Adrenal gland (tissue), 12 donors: ENCODE data around the gene BOD1L1. TPM values are rescaled to one million over a fixed set of nuclear protein-coding genes. Genes with fewer than 3 reads are reported as not detected.

Source experiments
- DNase-seq, 7 donors: peaks; one replicate each; pipeline ENCODE4 v3.0.0-alpha.2; 2019 to 2020
- H3K27ac ChIP-seq, 5 donors: fragments of 200-600 bp; sonication (generic) in 4 of 5; 1 replicate in 3 of 5; 2 replicates in 2 of 5; pipeline versions ENCODE4 v1.5.1 to v1.8.0; 2016 to 2020; ENCODE audit warnings: mild to moderate bottlenecking in 1 of 5
- H3K27me3 ChIP-seq: fragments of 200-600 bp; 2 replicates; pipeline ENCODE4 v1.8.0; 2021
- H3K36me3 ChIP-seq, 2 donors: fragments of 200-600 bp; replicated peaks in 1 of 2; 1 replicate in 1 of 2; 2 replicates in 1 of 2; pipeline versions ENCODE4 v1.5.1 to v1.8.0; 2018 to 2022
- H3K4me1 ChIP-seq, 2 donors: fragments of 200-600 bp; replicated peaks in 1 of 2; 1 replicate in 1 of 2; 2 replicates in 1 of 2; pipeline versions ENCODE4 v1.5.1 to v1.8.0; 2018 to 2021
- H3K4me3 ChIP-seq, 4 donors: fragments of 200-600 bp; sonication (generic) in 3 of 4; one replicate each; pipeline ENCODE4 v1.5.1; 2016 to 2018
- H3K9me3 ChIP-seq, 3 donors: fragments of 200-600 bp; sonication (generic) in 1 of 3; replicated peaks in 1 of 3; 1 replicate in 2 of 3; 2 replicates in 1 of 3; pipeline versions ENCODE4 v1.5.1 to v1.8.0; 2016 to 2021
- CTCF ChIP-seq, 6 experiments: fragments of 450-650 bp in 4 of 6; fragments of 200-600 bp in 2 of 6; sonication (generic) in 1 of 6; IDR thresholded peaks; 1 replicate in 5 of 6; 2 replicates in 1 of 6; pipeline versions ENCODE4 v1.5.1 to v1.8.0; 2016 to 2021; ENCODE audit warnings: antibody characterized with exemption in 6 of 6, mild to moderate bottlenecking in 2 of 6, moderate library complexity in 1 of 6
- POLR2A ChIP-seq, 2 donors: fragments of 450-650 bp; IDR thresholded peaks; one replicate each; pipeline ENCODE4 v1.6.1; 2017; ENCODE audit warnings: antibody characterized with exemption in 2 of 2, mild to moderate bottlenecking in 2 of 2, moderate library complexity in 1 of 2
- WGBS, 4 donors: extraction: QIAGEN DNeasy Blood & Tissue Kit in 2 of 4; methylation state at CpG; one replicate each; pipeline versions ENCODE4 v1.1.5 to v1.1.7; 2013 to 2017; 5-methylcytosine and 5-hydroxymethylcytosine counted together
- intact Hi-C, 2 donors: fragments of 100-400 bp; cut with DNase I; formaldehyde crosslinking; loops; one replicate each; pipeline versions ENCODE4 v1.14.1 to v1.15.0; 2022 to 2023
- polyA plus RNA-seq, 3 donors: library from polyadenylated mRNA; stranded (reverse); fragments of 200-250 nt in 2 of 3; fragments of 350-450 nt in 1 of 3; fragmentation: Illumina TruSeq in 1 of 3; extraction: RNeasy Lipid Tissue Mini Kit (QIAGEN cat#74804) in 1 of 3; gene quantifications; one replicate each; pipeline ENCODE4 v1.2.3, GENCODE V29; 2013 to 2014
- total RNA-seq, 9 donors: library from RNA; depleted of rRNA in 4 of 9; stranded (reverse); fragments of >200 nt in 4 of 9; fragments of 120-200 nt in 1 of 9; fragmentation: NEBNext Ultra II Directional in 1 of 9; extraction: Animal tissue kit (Norgen Biotek cat#: 25700) in 1 of 9; gene quantifications; one replicate each; pipeline versions ENCODE4 v1.1.0 to v1.2.4, GENCODE V29; 2013 to 2023
- donor health status: healthy with polysubstance abuse.
- donor health status: Bipolar disorder and iron deficiency.
- donor health status: DM: yes; HTN: yes; CAD: no.
- donor health status: DM: no; HTN: no; CAD: no.
- donor health status: DM: no; HTN: no; CAD: no.
- donor health status: DM: yes; HTN: yes; CAD: no.

The BOD1L1 gene
- total and polyA plus RNA-seq, 12 donors, result 7.4 to 31.0 (median 20.7) TPM

- intact Hi-C loops, result no loop called here
- WGBS, 4 donors, result 82 to 97% (median 86%) methylated on average over 3 of the region's 3 CpGs
- H3K4me1 ChIP-seq, result no peaks in the 10 kb centered on the region
- H3K4me3 ChIP-seq, result no peak overlapping the region
- no peak for DNase-seq
- H3K27ac ChIP-seq, result no peak overlapping the region
- no peaks in the 10 kb centered on the region for H3K9me3 ChIP-seq
- TF ChIP-seq POLR2A (IDR thresholded peaks at IDR 0.05), result no peak
- TF ChIP-seq CTCF (IDR thresholded peaks at IDR 0.05), result no peak
- H3K27me3 ChIP-seq, result no peaks in the 10 kb centered on the region
- peaks cover 0 to 75% of the 10 kb centered on the region in 2 donors for H3K36me3 ChIP-seq
These were observed 16.2 kb downstream of the BOD1L1 start for GRCh38 chr4:13611283-13611842.

- Histone ChIP-seq H3K27me3 (no peaks in the 10 kb centered on the region), H3K9me3 (no peaks in the 10 kb centered on the region), H3K4me3 (no peak overlapping the region), H3K27ac (no peak overlapping the region), H3K4me1 (no peaks in the 10 kb centered on the region), H3K36me3 (peaks cover 0 to 65% of the 10 kb centered on the region in 2 donors)
- TF ChIP-seq CTCF (IDR thresholded peaks at IDR 0.05) (no peak), POLR2A (IDR thresholded peaks at IDR 0.05) (no peak)
- intact Hi-C loops, result no loop called here
- WGBS, 4 donors, result 93 to 96% (median 95%) methylated on average over 1 of the region's 1 CpG
- DNase-seq, result no peak
These were observed 22.2 kb downstream of the BOD1L1 start for GRCh38 chr4:13605330-13605729.

GRCh38 chr4:13601848-13602247 lies 25.7 kb downstream of the BOD1L1 start:
- H3K4me1 ChIP-seq, result peaks cover 0 to 7% of the 10 kb centered on the region in 2 donors
- no peaks in the 10 kb centered on the region for H3K9me3 ChIP-seq
- no peak overlapping the region for H3K4me3 ChIP-seq
- WGBS, 4 donors, result 93 to 97% (median 95%) methylated on average over 2 of the region's 2 CpGs
- H3K36me3 ChIP-seq, result peaks cover 0 to 43% of the 10 kb centered on the region in 2 donors
- no peak for TF ChIP-seq POLR2A (IDR thresholded peaks at IDR 0.05)
- no peak for TF ChIP-seq CTCF (IDR thresholded peaks at IDR 0.05)
- DNase-seq, result no peak
- no peaks in the 10 kb centered on the region for H3K27me3 ChIP-seq
- H3K27ac ChIP-seq, result no peak overlapping the region
- intact Hi-C loops, result no loop called here

GRCh38 chr4:13601048-13601447 lies 26.5 kb downstream of the BOD1L1 start:
- Histone ChIP-seq H3K4me3 (no peak overlapping the region), H3K9me3 (no peaks in the 10 kb centered on the region), H3K4me1 (peaks cover 0 to 7% of the 10 kb centered on the region in 2 donors), H3K27me3 (no peaks in the 10 kb centered on the region), H3K27ac (no peak overlapping the region), H3K36me3 (peaks cover 0 to 45% of the 10 kb centered on the region in 2 donors)
- no peak for TF ChIP-seq POLR2A (IDR thresholded peaks at IDR 0.05)
- no peak for TF ChIP-seq CTCF (IDR thresholded peaks at IDR 0.05)
- 84 to 89% (median 88%) methylated on average over 3 of the region's 3 CpGs for WGBS, 4 donors
- intact Hi-C loops, result no loop called here
- no peak for DNase-seq
